ENCODE data around the gene EMP2. TPM values are rescaled to one million over a fixed set of nuclear protein-coding genes. Genes with fewer than 3 reads are reported as not detected.
A peak's percentile ranks its signal among the peaks of the same experiment; 100 is the strongest.
"Not testable (repeated sequence)": the region's sequence is repeated elsewhere in the genome, so short reads cannot be mapped to it uniquely, and the experiment has no call there.

EMP2 gene
- total RNA-seq, 4 donors from 2014 or later: 20.8 to 31.4 (median 27.5) TPM

GRCh38 chr16:10565167-10565566 lies 15.2 kb downstream of the EMP2 start:
- Histone ChIP-seq H3K4me3 (no peak overlapping the region), H3K27me3 (no peaks in the 10 kb centered on the region), H3K4me1 (peaks cover 0 to 9% (median 0%) of the 10 kb centered on the region in 4 donors), H3K27ac (no peak overlapping the region), H3K9me3 (no peaks in the 10 kb centered on the region), H3K36me3 (no peaks in the 10 kb centered on the region)
- no peak for DNase-seq
- TF ChIP-seq CTCF (IDR thresholded peaks at IDR 0.05) (no peak), POLR2A (IDR thresholded peaks at IDR 0.05) (no peak)

GRCh38 chr16:10564591-10564990 lies 15.8 kb downstream of the EMP2 start:
- Histone ChIP-seq H3K36me3 (no peaks in the 10 kb centered on the region), H3K4me3 (no peak overlapping the region), H3K9me3 (no peaks in the 10 kb centered on the region), H3K4me1 (peaks cover 0 to 11% (median 0%) of the 10 kb centered on the region in 4 donors), H3K27me3 (no peaks in the 10 kb centered on the region), H3K27ac (no peak overlapping the region)
- DNase-seq: no peak
- TF ChIP-seq CTCF (IDR thresholded peaks at IDR 0.05) (no peak), POLR2A (IDR thresholded peaks at IDR 0.05) (no peak)

GRCh38 chr16:10562361-10562899 lies 18.0 kb downstream of the EMP2 start:
- H3K27ac ChIP-seq: peak overlapping the region in 1 of 4 donors; percentile 18
- no peak overlapping the region for H3K4me3 ChIP-seq
- peaks cover 0 to 27% (median 0%) of the 10 kb centered on the region in 4 donors for H3K4me1 ChIP-seq
- no peaks in the 10 kb centered on the region for H3K36me3 ChIP-seq
- TF ChIP-seq POLR2A (IDR thresholded peaks at IDR 0.05): no peak
- no peak for TF ChIP-seq CTCF (IDR thresholded peaks at IDR 0.05)
- H3K9me3 ChIP-seq: no peaks in the 10 kb centered on the region
- no peaks in the 10 kb centered on the region for H3K27me3 ChIP-seq
- no peak for DNase-seq

GRCh38 chr16:10561425-10561824 lies 19.0 kb downstream of the EMP2 start:
- H3K4me3 ChIP-seq: no peak overlapping the region
- no peak overlapping the region for H3K27ac ChIP-seq
- peaks cover 0 to 27% (median 0%) of the 10 kb centered on the region in 4 donors for H3K4me1 ChIP-seq
- no peaks in the 10 kb centered on the region for H3K9me3 ChIP-seq
- TF ChIP-seq CTCF (IDR thresholded peaks at IDR 0.05) (no peak), POLR2A (IDR thresholded peaks at IDR 0.05) (no peak)
- no peaks in the 10 kb centered on the region for H3K36me3 ChIP-seq
- no peaks in the 10 kb centered on the region for H3K27me3 ChIP-seq
- no peak for DNase-seq

GRCh38 chr16:10561001-10561400 lies 19.4 kb downstream of the EMP2 start:
- Histone ChIP-seq H3K4me1 (peaks cover 0 to 27% (median 0%) of the 10 kb centered on the region in 4 donors), H3K4me3 (no peak overlapping the region), H3K36me3 (no peaks in the 10 kb centered on the region), H3K9me3 (no peaks in the 10 kb centered on the region), H3K27ac (peak overlapping the region in 1 of 4 donors; percentile 25), H3K27me3 (no peaks in the 10 kb centered on the region)
- TF ChIP-seq POLR2A (IDR thresholded peaks at IDR 0.05) (no peak), CTCF (IDR thresholded peaks at IDR 0.05) (no peak)
- DNase-seq: no peak

- not testable (repeated sequence) for H3K4me3 ChIP-seq, DNase-seq, H3K27me3 ChIP-seq, H3K9me3 ChIP-seq, H3K36me3 ChIP-seq
- H3K4me1 ChIP-seq: peaks cover 0 to 24% (median 0%) of the 10 kb centered on the region in 4 donors
- peak overlapping the region in 1 of 4 donors; percentile 62 for H3K27ac ChIP-seq
Measured at GRCh38 chr16:10559792-10560191, 20.6 kb downstream of the EMP2 start.
